ENCODE data around the gene MRPL16. TPM values are rescaled to one million over a fixed set of nuclear protein-coding genes. Genes with fewer than 3 reads are reported as not detected.

Gene MRPL16
- total and polyA plus RNA-seq, 9 donors, result 30.0 to 68.1 (median 38.5) TPM

DNA sequence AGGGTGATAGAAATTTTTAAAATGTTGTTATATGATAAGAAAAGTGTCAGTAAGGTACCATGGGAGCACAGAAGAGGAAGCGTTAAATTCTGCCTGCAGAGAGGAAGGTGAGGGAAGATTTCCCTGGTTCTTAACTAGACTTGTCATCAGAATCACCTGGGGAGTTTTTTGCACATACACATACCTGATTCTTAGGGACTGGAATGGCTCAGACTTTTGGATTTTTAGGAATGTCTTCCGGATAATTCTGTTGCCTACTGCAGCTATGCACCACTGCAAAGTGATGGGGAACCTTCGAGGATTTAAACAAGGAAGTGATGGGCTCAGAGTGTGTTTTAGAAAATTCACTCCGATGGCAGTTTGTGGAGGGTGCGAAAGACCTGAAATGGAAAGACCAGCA is 33.5 kb downstream of the MRPL16 start:
- TF ChIP-seq CTCF (IDR thresholded peaks at IDR 0.05), result no peak
- TF ChIP-seq POLR2A (IDR thresholded peaks at IDR 0.05), result no peak
- TF ChIP-seq EP300 (IDR thresholded peaks at IDR 0.05), result no peak
- H3K27me3 ChIP-seq, result no peaks in the 10 kb centered on the region
- no peak overlapping the region for H3K27ac ChIP-seq
- no peaks in the 10 kb centered on the region for H3K36me3 ChIP-seq
- no peak for DNase-seq
- H3K9me3 ChIP-seq, result no peaks in the 10 kb centered on the region
- no peaks in the 10 kb centered on the region for H3K4me1 ChIP-seq (ENCODE audit: insufficient read depth)
- H3K4me3 ChIP-seq, result no peak overlapping the region
- intact Hi-C loops (cut with DNase I), result no loop called here
- WGBS, 3 donors, result 91 to 93% (median 91%) methylated on average over 5 of the region's 5 CpGs

DNA sequence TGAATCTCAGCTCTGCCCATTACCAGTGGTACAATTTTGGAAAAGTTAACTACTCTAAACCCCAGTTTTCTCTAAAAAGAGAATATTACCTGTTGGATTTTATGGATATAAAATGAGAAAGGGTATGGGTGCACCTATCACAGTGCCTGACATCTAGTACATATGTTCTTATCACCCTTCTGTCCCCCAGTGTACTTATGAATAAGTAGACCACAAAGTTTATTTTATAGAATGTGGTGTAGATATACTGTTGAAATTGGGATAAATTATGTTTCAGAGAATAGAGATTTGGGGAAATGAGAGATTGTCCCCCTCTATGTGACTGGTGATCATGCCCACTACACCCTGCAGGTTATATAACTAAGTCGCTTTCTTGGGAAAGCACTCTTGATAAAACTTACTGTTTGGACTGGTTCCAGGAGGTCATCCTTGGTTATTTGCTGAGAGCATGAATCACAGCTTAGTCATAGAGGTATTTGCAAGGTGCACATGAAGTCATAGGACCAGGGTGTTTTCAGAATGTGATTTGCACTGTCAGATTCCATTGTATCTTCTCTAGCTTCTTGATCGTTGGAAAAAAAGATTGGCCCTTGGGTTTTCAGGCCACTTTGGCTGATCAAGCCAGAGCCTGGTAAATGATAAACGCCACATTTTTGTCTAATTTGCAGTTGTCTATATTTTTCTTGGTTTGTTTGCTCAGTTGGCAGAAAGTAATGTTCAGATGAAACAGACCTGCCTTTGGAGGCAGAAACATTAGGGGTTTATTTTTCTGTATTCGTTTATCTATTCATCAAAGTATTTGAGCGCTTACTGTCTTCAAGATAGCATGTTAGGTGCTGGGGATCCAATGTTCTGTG is 34.1 kb downstream of the MRPL16 start:
- Histone ChIP-seq H3K27ac (no peak overlapping the region), H3K9me3 (no peaks in the 10 kb centered on the region), H3K4me3 (no peak overlapping the region), H3K27me3 (no peaks in the 10 kb centered on the region), H3K36me3 (no peaks in the 10 kb centered on the region), H3K4me1 (ENCODE audit: insufficient read depth) (no peaks in the 10 kb centered on the region)
- WGBS, 3 donors, result 73 to 80% (median 74%) methylated on average over 5 of the region's 5 CpGs
- intact Hi-C loops (cut with DNase I), result no loop called here
- TF ChIP-seq EP300 (IDR thresholded peaks at IDR 0.05), result no peak
- TF ChIP-seq CTCF (IDR thresholded peaks at IDR 0.05), result no peak
- no peak for TF ChIP-seq POLR2A (IDR thresholded peaks at IDR 0.05)
- DNase-seq, result no peak

DNA sequence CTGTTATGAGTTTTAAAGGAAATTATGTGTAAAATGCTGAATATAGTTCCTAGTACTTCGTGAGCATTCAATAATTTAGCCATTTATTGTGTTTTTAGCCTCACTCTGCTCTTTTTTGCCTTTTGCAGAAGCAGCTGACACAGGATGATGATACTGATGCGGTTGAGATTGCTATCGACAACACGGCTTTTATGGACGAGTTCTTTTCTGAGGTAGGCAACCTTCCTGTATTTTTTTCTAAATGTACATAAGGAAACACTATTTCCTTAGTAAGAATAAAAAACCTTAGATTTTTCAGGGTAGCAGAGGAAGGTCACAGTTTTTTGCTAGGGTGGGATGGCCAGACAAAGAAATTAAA is 37.5 kb downstream of the MRPL16 start:
- TF ChIP-seq EP300 (IDR thresholded peaks at IDR 0.05) (no peak), POLR2A (IDR thresholded peaks at IDR 0.05) (no peak), CTCF (IDR thresholded peaks at IDR 0.05) (no peak)
- DNase-seq, result no peak
- peaks cover 2% of the 10 kb centered on the region for H3K4me1 ChIP-seq (ENCODE audit: insufficient read depth)
- WGBS, 3 donors, result 93 to 94% (median 94%) methylated on average over 5 of the region's 5 CpGs
- H3K36me3 ChIP-seq, result no peaks in the 10 kb centered on the region
- H3K27ac ChIP-seq, result no peak overlapping the region
- no peaks in the 10 kb centered on the region for H3K27me3 ChIP-seq
- intact Hi-C loops (cut with DNase I), result no loop called here
- no peaks in the 10 kb centered on the region for H3K9me3 ChIP-seq
- no peak overlapping the region for H3K4me3 ChIP-seq

DNA sequence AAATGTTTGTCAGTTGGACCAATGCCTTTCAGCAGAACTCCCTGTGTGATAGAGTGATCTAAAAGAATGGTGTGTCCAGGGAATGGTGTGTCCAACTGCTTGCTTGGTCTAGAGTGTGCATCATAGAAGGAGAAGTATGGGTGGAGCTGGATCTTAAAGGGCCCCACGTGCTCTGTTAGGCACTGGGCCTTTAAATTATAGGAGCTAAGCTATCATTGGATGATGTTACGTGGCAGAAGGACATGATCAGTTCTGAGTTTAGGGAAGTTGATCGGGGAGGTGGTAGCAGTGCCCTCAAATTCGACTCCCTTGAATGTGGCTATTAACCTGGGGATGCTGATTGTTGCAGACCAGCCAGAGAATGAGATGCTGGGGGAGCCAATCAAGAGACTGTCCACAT is 39.0 kb downstream of the MRPL16 start:
- Histone ChIP-seq H3K27ac (no peak overlapping the region), H3K27me3 (no peaks in the 10 kb centered on the region), H3K4me1 (ENCODE audit: insufficient read depth) (peaks cover 4% of the 10 kb centered on the region), H3K4me3 (no peak overlapping the region), H3K9me3 (no peaks in the 10 kb centered on the region), H3K36me3 (no peaks in the 10 kb centered on the region)
- 79 to 90% (median 88%) methylated on average over 4 of the region's 4 CpGs for WGBS, 3 donors
- no peak for DNase-seq
- TF ChIP-seq EP300 (IDR thresholded peaks at IDR 0.05) (no peak), CTCF (IDR thresholded peaks at IDR 0.05) (no peak), POLR2A (IDR thresholded peaks at IDR 0.05) (no peak)
- intact Hi-C loops (cut with DNase I), result no loop called here

Data from ovary (tissue), 9 donors.